ENCODE measurements around the gene IL12B. TPM values are rescaled to one million over a fixed set of nuclear protein-coding genes. Genes with fewer than 3 reads are reported as not detected.

The IL12B gene
- total RNA-seq, result not detected in 2 replicates

DNA sequence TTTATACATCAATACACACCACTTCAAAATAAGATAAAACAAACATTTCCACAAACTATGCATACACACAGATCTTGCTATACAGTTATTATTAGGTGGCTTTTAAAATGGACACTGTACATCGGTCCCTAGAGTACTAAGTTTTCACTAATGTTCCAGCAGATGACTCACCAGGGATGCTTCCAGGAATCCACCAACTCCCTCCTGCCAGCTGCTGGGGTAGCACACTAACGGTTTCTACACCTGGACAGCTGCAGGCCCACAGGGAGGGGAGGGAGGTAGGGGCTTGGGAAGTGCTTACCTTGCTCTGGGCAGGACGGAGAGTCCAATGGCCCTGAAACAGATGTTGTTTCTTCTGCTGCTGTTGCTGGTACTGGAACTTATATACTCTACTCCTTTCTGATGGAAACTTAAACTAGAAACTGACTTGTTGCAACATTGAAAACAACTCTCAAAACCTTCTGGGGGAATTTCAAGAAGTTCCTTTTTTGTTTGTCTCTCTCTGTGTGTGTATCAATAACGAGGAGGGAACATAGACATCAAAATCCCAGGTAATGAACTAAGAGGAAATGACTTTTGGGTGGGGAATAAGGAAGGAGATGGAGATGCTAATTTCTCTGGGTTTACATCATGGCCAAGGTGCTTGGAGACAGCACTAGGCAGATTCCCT is at the start of gene IL12B:
Gene IL12B (minus strand): TSS at position 357 of the 670 bp plus-strand sequence. CDS start 3,705 bp downstream, outside the sequence.

Other genes starting within 250 kb of the IL12B start
- under 0.01 TPM in 1 of 2 replicates, not detected in the other for gene EBF1, start 230.6 kb downstream of the IL12B start, total RNA-seq
- 43.9 and 52.7 TPM in 2 replicates for gene RNF145, start 120.9 kb downstream of the IL12B start, total RNA-seq
- 12.3 and 17.5 TPM in 2 replicates for gene UBLCP1, start 67.2 kb downstream of the IL12B start, total RNA-seq